ENCODE data around the gene F12. TPM values are rescaled to one million over a fixed set of nuclear protein-coding genes. Genes with fewer than 3 reads are reported as not detected.
A peak's percentile ranks its signal among the peaks of the same experiment; 100 is the strongest.

F12 gene
- total RNA-seq, 5 donors from 2014 or later (not counting 1 experiment from before 2014, with no cell fraction given) = 0.28 to 0.98 (median 0.42) TPM; not detected in 1

DNA sequence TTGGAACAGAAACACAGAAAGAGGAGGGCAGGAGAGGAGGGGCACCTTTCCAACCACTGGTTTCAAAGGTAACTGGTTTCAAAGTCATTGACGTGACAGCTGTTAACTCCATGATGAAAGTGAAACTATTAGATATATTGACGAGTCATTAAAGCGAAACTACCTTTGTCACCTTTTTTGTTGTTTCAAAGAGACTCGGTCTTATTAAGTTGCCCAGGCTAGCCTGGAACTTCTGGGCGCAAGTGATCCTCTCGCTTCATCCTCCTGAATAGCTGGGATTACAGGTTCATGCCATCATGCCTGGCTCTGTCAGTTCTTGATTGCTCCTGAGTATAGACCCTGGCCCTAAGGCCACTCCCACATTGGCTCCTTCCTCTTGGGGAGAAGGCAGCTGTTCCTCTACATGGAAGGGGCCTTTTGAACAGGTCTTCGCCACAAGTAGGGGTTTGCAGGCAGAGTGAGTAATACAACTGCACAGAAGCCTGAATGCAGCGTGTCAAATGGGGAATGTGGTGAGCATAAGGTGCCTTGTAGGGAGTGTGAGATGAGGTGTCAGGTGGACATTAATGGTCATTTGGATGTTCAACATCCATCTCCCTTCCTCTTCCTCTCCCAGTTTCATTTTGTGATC, 3.4 kb upstream of the F12 start:
- Mint-ChIP-seq H3K4me1 (peaks cover 29 to 48% (median 38%) of the 10 kb centered on the region in 3 donors), H3K27me3 (no peaks in the 10 kb centered on the region), H3K9me3 (no peaks in the 10 kb centered on the region), H3K36me3 (no peaks in the 10 kb centered on the region), H3K4me3 (peak overlapping the region; percentile 23 to 67 (median 49)), H3K27ac (peak overlapping the region; percentile 84)
- WGBS (ENCODE audit: insufficient coverage) = 48% methylated on average over 6 of the region's 8 CpGs
- peaks cover 4 to 59% of the 10 kb centered on the region in 2 experiments for H3K4me1 ChIP-seq (ENCODE audit: control insufficient read depth in 1 of 2, extremely low read depth in 1 of 2, insufficient read depth in 2 of 2, low read length in 2 of 2)
- no peaks in the 10 kb centered on the region for H3K9me3 ChIP-seq
- peak overlapping the region; percentile 14 for H3K27ac ChIP-seq (ENCODE audit: low read length)
- peak overlapping the region in 1 of 2 donors; percentile 13 for H3K4me3 ChIP-seq (ENCODE audit: control insufficient read depth in 1 of 2, extremely low read depth in 1 of 2, low read length in 1 of 2)
- ATAC-seq (replicated peaks in 1 of 4) = peak; percentile 27 to 59 (median 44)
- H3K27me3 ChIP-seq (replicated peaks in 1 of 2; ENCODE audit: control insufficient read depth in 2 of 2, extremely low read depth in 1 of 2, insufficient read depth in 2 of 2, low read length in 1 of 2) = no peaks in the 10 kb centered on the region
- peak in 1 of 35 experiments; percentile 76 for DNase-seq
- POLR2A ChIA-PET = interaction anchor here in 1 of 2 donors (0.7 kb wide), 1 partner anchor 13 kb away, joined by 3 read pairs; no protein-coding TSS in a partner anchor
- CTCF ChIA-PET = interaction anchor here in 1 of 2 donors (0.6 kb wide), 1 partner anchor 42 kb away, joined by 3 read pairs; no protein-coding TSS in a partner anchor
- no peaks in the 10 kb centered on the region for H3K36me3 ChIP-seq (ENCODE audit: control insufficient read depth in 2 of 2, extremely low read depth in 1 of 2, insufficient read depth in 1 of 2, low read length in 1 of 2)

DNA sequence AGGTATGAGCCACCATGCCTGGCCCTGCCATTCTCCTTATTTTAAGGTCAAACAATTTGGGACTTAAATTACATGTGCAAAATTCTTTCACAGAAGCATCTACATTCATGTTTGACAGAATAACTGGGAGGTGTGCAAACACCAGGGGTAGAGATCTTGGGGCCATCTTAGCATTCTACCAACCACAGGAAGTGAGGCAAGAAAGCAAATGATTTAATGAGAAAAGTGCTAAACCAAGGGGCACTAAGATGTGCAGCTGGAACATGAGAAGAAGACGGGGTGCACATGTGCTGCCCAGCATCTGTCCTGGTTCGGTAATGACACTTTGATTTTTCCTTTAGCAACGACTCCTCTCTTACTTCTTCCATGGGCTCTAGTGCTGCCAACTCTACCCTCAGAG, 1.2 kb upstream of the F12 start:
- H3K9me3 ChIP-seq = no peaks in the 10 kb centered on the region
- H3K4me1 ChIP-seq (ENCODE audit: control insufficient read depth in 1 of 2, extremely low read depth in 1 of 2, insufficient read depth in 2 of 2, low read length in 2 of 2) = peaks cover 2 to 64% of the 10 kb centered on the region in 2 experiments
- Mint-ChIP-seq H3K27me3 (no peaks in the 10 kb centered on the region), H3K36me3 (no peaks in the 10 kb centered on the region), H3K4me3 (no peak overlapping the region), H3K9me3 (no peaks in the 10 kb centered on the region), H3K4me1 (peaks cover 34 to 49% (median 34%) of the 10 kb centered on the region in 3 donors), H3K27ac (peak overlapping the region; percentile 31)
- POLR2A ChIA-PET = interaction anchor here in 1 of 2 donors (0.6 kb wide), 1 partner anchor 9 kb away, joined by 4 read pairs; no protein-coding TSS in a partner anchor
- no CpG with 5 or more reads among the region's 3 CpGs for WGBS (ENCODE audit: insufficient coverage)
- no peak overlapping the region for H3K4me3 ChIP-seq (ENCODE audit: control insufficient read depth in 1 of 2, extremely low read depth in 1 of 2, low read length in 1 of 2)
- DNase-seq (peak in 1 of 35 experiments; percentile 34), ATAC-seq (replicated peaks in 1 of 4) (peak in 1 of 4 experiments; percentile 41)
- H3K27ac ChIP-seq (ENCODE audit: low read length) = peak overlapping the region; percentile 11
- no peaks in the 10 kb centered on the region for H3K27me3 ChIP-seq (replicated peaks in 1 of 2; ENCODE audit: control insufficient read depth in 2 of 2, extremely low read depth in 1 of 2, insufficient read depth in 2 of 2, low read length in 1 of 2)
- H3K36me3 ChIP-seq (ENCODE audit: control insufficient read depth in 2 of 2, extremely low read depth in 1 of 2, insufficient read depth in 1 of 2, low read length in 1 of 2) = no peaks in the 10 kb centered on the region
- CTCF ChIA-PET = no interaction called here

DNA sequence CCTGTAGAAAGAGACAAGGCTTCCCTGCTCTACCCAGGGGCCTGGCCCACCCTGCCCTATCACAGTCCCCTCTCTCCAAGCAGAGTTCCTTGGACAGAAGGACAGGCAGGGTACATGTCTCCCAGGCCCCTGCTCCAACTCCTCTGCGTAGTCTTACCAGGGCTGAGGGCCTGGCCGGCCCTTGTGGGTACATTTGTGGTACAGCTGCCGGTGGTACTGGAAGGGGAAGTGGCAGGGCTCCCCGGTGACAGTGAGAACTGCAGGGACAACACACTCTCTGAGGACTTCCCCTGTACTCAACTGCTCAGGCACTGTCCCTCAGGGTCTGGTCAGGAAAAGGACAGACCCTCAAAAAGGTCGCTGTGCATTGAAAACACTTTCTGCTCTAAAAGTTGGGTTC, 3.6 kb downstream of the F12 start:
- H3K9me3 Mint-ChIP-seq = no peaks in the 10 kb centered on the region
- ATAC-seq (replicated peaks in 1 of 4) = no peak
- H3K4me1 ChIP-seq (ENCODE audit: control insufficient read depth in 1 of 2, extremely low read depth in 1 of 2, insufficient read depth in 2 of 2, low read length in 2 of 2) = peaks cover 22 to 61% of the 10 kb centered on the region in 2 experiments
- CTCF ChIA-PET = interaction anchor here (0.6 to 4.8 kb wide), 7 partner anchors 15 to 872 kb away, joined by 3 to 100 read pairs (median 7); partner anchors contain the start of gene GRK6 (in 1 of the 2)
- peaks cover 7 to 20% of the 10 kb centered on the region in 2 experiments for H3K27me3 ChIP-seq (replicated peaks in 1 of 2; ENCODE audit: control insufficient read depth in 2 of 2, extremely low read depth in 1 of 2, insufficient read depth in 2 of 2, low read length in 1 of 2)
- no peak overlapping the region for H3K4me3 ChIP-seq (ENCODE audit: control insufficient read depth in 1 of 2, extremely low read depth in 1 of 2, low read length in 1 of 2)
- H3K4me1 Mint-ChIP-seq = peaks cover 32 to 44% (median 38%) of the 10 kb centered on the region in 3 donors
- no peaks in the 10 kb centered on the region for H3K36me3 ChIP-seq (ENCODE audit: control insufficient read depth in 2 of 2, extremely low read depth in 1 of 2, insufficient read depth in 1 of 2, low read length in 1 of 2)
- no peak overlapping the region for H3K27ac ChIP-seq (ENCODE audit: low read length)
- peak overlapping the region in 1 of 3 donors; percentile 85 for H3K4me3 Mint-ChIP-seq
- no peaks in the 10 kb centered on the region for H3K36me3 Mint-ChIP-seq
- DNase-seq = peak in 4 of 35 experiments; percentile 12 to 47 (median 18)
- POLR2A ChIA-PET = no interaction called here
- H3K9me3 ChIP-seq = no peaks in the 10 kb centered on the region
- no peak overlapping the region for H3K27ac Mint-ChIP-seq
- no peaks in the 10 kb centered on the region for H3K27me3 Mint-ChIP-seq
- WGBS (ENCODE audit: insufficient coverage) = 68% methylated on average over 3 of the region's 5 CpGs

DNA sequence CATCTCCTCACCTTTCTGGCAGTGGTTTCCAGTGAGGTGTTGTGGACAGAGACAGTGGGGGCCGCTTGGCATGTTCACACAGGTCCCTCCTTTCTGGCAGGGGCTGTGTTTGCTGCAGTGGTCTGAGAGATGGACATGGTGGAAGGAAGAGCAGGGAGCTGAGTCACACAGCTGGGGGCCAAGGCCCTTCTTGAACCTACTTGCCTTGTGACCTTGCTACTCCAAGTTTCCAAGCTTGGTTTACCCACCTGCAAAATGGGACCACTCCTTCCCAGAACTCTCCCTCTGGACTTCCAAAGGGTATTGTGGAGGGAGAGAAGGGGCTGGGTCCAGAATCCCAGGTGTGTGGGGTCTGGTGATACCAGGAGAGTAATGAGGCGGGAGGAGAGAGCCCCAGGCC, 4.1 kb downstream of the F12 start:
- H3K27me3 ChIP-seq (replicated peaks in 1 of 2; ENCODE audit: control insufficient read depth in 2 of 2, extremely low read depth in 1 of 2, insufficient read depth in 2 of 2, low read length in 1 of 2) = peaks cover 7 to 20% of the 10 kb centered on the region in 2 experiments
- Mint-ChIP-seq H3K9me3 (no peaks in the 10 kb centered on the region), H3K4me3 (peak overlapping the region in 2 of 3 donors; percentile 34 to 85), H3K4me1 (peaks cover 27 to 39% (median 33%) of the 10 kb centered on the region in 3 donors), H3K27ac (no peak overlapping the region), H3K27me3 (no peaks in the 10 kb centered on the region), H3K36me3 (no peaks in the 10 kb centered on the region)
- ChIA-PET CTCF (interaction anchor here (0.9 to 4.8 kb wide), 9 partner anchors 15 to 96 kb away, joined by 3 to 100 read pairs (median 9); partner anchors contain the start of gene GRK6 (in 1 of the 2)), POLR2A (no interaction called here)
- DNase-seq (no peak), ATAC-seq (replicated peaks in 1 of 4) (no peak)
- WGBS (ENCODE audit: insufficient coverage) = no CpG with 5 or more reads among the region's 2 CpGs
- H3K9me3 ChIP-seq = no peaks in the 10 kb centered on the region
- peaks cover 22 to 56% of the 10 kb centered on the region in 2 experiments for H3K4me1 ChIP-seq (ENCODE audit: control insufficient read depth in 1 of 2, extremely low read depth in 1 of 2, insufficient read depth in 2 of 2, low read length in 2 of 2)
- H3K36me3 ChIP-seq (ENCODE audit: control insufficient read depth in 2 of 2, extremely low read depth in 1 of 2, insufficient read depth in 1 of 2, low read length in 1 of 2) = no peaks in the 10 kb centered on the region
- no peak overlapping the region for H3K27ac ChIP-seq (ENCODE audit: low read length)
- H3K4me3 ChIP-seq (ENCODE audit: control insufficient read depth in 1 of 2, extremely low read depth in 1 of 2, low read length in 1 of 2) = no peak overlapping the region

DNA sequence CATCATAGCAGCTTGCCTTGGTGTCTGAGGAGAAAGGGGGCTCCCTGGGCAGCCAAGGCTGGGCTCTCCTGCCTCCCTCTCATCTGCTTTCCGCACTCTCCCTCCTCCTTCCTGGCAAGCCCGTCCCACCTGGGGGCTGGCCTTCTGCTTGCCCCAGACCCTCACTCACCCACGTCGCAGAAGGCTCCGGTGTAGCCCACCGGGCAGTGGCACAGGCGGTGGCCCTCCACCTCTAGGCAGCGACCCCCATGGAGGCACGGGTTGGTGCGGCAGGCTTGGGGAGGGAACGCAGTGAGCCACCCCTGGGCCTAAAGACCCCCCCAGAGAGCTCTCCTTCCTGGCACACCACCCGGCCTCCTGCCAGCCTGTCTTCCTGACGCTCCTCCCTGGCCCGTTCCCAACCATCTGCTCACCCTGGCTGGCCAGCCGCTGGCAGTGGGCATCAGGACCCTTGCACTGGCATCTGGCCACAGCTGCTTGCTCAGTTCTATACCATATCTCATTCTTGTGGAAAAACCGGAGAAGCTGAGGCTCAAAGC, 4.7 kb downstream of the F12 start:
- ChIA-PET CTCF (interaction anchor here (0.8 to 4.8 kb wide), 19 partner anchors 10 to 97 kb away, joined by 3 to 100 read pairs (median 9); partner anchors contain the start of genes PRR7 (in 2 of the 2), GRK6 (in 1 of the 2) and PDLIM7 (in 1 of the 2)), POLR2A (interaction anchor here in 1 of 2 donors (0.6 to 1.9 kb wide), 2 partner anchors 21 to 25 kb away, joined by 3 to 13 read pairs; partner anchors contain the start of gene GRK6)
- Histone ChIP-seq H3K4me1 (ENCODE audit: control insufficient read depth in 1 of 2, extremely low read depth in 1 of 2, insufficient read depth in 2 of 2, low read length in 2 of 2) (peaks cover 22 to 56% of the 10 kb centered on the region in 2 experiments), H3K9me3 (no peaks in the 10 kb centered on the region), H3K27ac (ENCODE audit: low read length) (peak overlapping the region; percentile 54), H3K4me3 (ENCODE audit: control insufficient read depth in 1 of 2, extremely low read depth in 1 of 2, low read length in 1 of 2) (peak overlapping the region; percentile 60), H3K36me3 (ENCODE audit: control insufficient read depth in 2 of 2, extremely low read depth in 1 of 2, insufficient read depth in 1 of 2, low read length in 1 of 2) (no peaks in the 10 kb centered on the region), H3K27me3 (replicated peaks in 1 of 2; ENCODE audit: control insufficient read depth in 2 of 2, extremely low read depth in 1 of 2, insufficient read depth in 2 of 2, low read length in 1 of 2) (peaks cover 7 to 20% of the 10 kb centered on the region in 2 experiments)
- Mint-ChIP-seq H3K9me3 (no peaks in the 10 kb centered on the region), H3K36me3 (no peaks in the 10 kb centered on the region), H3K27ac (peak overlapping the region in 1 of 2 donors; percentile 34), H3K4me3 (peak overlapping the region; percentile 25 to 85 (median 58)), H3K27me3 (no peaks in the 10 kb centered on the region), H3K4me1 (peaks cover 27 to 39% (median 32%) of the 10 kb centered on the region in 3 donors)
- DNase-seq (no peak), ATAC-seq (replicated peaks in 1 of 4) (no peak)
- WGBS (ENCODE audit: insufficient coverage) = 58% methylated on average over 12 of the region's 16 CpGs
